Lung (tissue), 12 donors: Measurements from ENCODE around the gene RASD1. TPM values are rescaled to one million over a fixed set of nuclear protein-coding genes. Genes with fewer than 3 reads are reported as not detected.

Experiments used
- ATAC-seq: fragments of 200-7000 bp; cut with Tn5 transposase; one replicate; pipeline ENCODE4 v1.9.1; 2020; ENCODE audit warnings: moderate number of reproducible peaks; ENCODE audit not compliant: insufficient read depth, low FRiP score
- DNase-seq, 3 donors: peaks; one replicate each; pipeline ENCODE4 v3.0.0-alpha.2; 2013 to 2017
- H3K27ac ChIP-seq, 2 donors: one replicate each; pipeline ENCODE4 v1.5.1; 2013; ENCODE audit warnings: mild to moderate bottlenecking in 2 of 2, moderate library complexity in 2 of 2, control low read depth in 1 of 2, inconsistent platforms in 1 of 2, low read depth in 1 of 2, low read length in 1 of 2
- H3K27me3 ChIP-seq, 3 donors: one replicate each; pipeline ENCODE4 v1.5.1; 2013; ENCODE audit warnings: low read length in 2 of 3; ENCODE audit not compliant: control insufficient read depth in 3 of 3, insufficient read depth in 3 of 3
- H3K36me3 ChIP-seq, 4 donors: one replicate each; pipeline ENCODE4 v1.5.1; 2013; ENCODE audit warnings: low read length in 4 of 4, mild to moderate bottlenecking in 1 of 4, moderate library complexity in 1 of 4; ENCODE audit not compliant: control insufficient read depth in 4 of 4, insufficient read depth in 4 of 4
- H3K4me1 ChIP-seq, 5 donors: one replicate each; pipeline ENCODE4 v1.5.1; 2013; ENCODE audit warnings: low read length in 5 of 5, mild to moderate bottlenecking in 2 of 5, moderate library complexity in 1 of 5; ENCODE audit not compliant: control insufficient read depth in 5 of 5, insufficient read depth in 5 of 5
- H3K4me3 ChIP-seq: one replicate; pipeline ENCODE4 v1.5.1; 2013; ENCODE audit warnings: mild to moderate bottlenecking, control low read depth, moderate library complexity
- H3K9ac ChIP-seq, 2 donors: one replicate each; pipeline ENCODE4 v1.5.1; 2013; ENCODE audit warnings: low read length in 2 of 2, control low read depth in 1 of 2; ENCODE audit not compliant: insufficient read depth in 1 of 2
- H3K9me3 ChIP-seq, 4 donors: one replicate each; pipeline ENCODE4 v1.5.1; 2013; ENCODE audit warnings: low read length in 3 of 4, mild to moderate bottlenecking in 1 of 4, moderate library complexity in 1 of 4; ENCODE audit not compliant: control insufficient read depth in 4 of 4, insufficient read depth in 3 of 4
- WGBS, 2 donors: extraction: QIAGEN DNeasy Blood & Tissue Kit; methylation state at CpG; one replicate each; pipeline ENCODE4 v1.1.7; 2013; 5-methylcytosine and 5-hydroxymethylcytosine counted together
- polyA plus RNA-seq, 2 donors: library from polyadenylated mRNA; stranded (reverse); fragments of 200-250 nt; gene quantifications; one replicate each; pipeline ENCODE4 v1.2.1, GENCODE V29; 2013
- total RNA-seq, 2 donors: library from RNA; depleted of rRNA in 1 of 2; stranded (reverse); fragments of >200 nt in 1 of 2; gene quantifications; one replicate each; pipeline ENCODE4 v1.2.1, GENCODE V29; 2014 to 2021
- TF ChIP-seq, protein P1 (sequence below): IDR thresholded peaks from 2 replicates; pipeline ENCODE4 v1.5.1; 2012; ENCODE audit warnings: mild to moderate bottlenecking; ENCODE audit errors: control extremely low read depth, extremely low read depth
- donor health status: control.
- donor health status: control.
- donor health status: Bipolar disorder and iron deficiency.
- donor health status: healthy.
- donor health status: DM: yes; HTN: yes; CAD: no.

The RASD1 gene
- total and polyA plus RNA-seq, 4 donors: 3.8 to 53.8 (median 12.4) TPM

DNA sequence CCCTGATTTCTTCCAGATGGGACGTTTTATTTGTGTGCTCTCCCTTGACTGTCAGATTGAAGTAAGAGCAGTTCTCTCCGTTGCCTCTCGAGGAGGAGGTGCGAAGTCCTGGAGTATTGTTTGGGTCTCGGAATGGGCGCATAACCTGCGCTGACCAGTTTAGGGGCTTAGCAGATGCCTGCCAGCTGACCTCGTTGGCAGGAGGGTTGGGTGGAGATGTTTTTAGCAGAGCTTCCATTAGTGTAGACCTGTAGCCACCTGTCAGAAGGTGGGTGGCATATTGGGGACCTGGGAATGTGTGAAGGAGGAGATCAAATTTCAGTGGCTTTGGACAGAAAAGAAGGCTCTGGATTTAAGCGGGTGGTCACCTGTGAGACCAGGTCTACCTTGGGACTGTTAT, 3.6 kb downstream of the RASD1 start:
- TF ChIP-seq, protein P1, sequence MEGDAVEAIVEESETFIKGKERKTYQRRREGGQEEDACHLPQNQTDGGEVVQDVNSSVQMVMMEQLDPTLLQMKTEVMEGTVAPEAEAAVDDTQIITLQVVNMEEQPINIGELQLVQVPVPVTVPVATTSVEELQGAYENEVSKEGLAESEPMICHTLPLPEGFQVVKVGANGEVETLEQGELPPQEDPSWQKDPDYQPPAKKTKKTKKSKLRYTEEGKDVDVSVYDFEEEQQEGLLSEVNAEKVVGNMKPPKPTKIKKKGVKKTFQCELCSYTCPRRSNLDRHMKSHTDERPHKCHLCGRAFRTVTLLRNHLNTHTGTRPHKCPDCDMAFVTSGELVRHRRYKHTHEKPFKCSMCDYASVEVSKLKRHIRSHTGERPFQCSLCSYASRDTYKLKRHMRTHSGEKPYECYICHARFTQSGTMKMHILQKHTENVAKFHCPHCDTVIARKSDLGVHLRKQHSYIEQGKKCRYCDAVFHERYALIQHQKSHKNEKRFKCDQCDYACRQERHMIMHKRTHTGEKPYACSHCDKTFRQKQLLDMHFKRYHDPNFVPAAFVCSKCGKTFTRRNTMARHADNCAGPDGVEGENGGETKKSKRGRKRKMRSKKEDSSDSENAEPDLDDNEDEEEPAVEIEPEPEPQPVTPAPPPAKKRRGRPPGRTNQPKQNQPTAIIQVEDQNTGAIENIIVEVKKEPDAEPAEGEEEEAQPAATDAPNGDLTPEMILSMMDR: no peak
- no peak for DNase-seq

DNA sequence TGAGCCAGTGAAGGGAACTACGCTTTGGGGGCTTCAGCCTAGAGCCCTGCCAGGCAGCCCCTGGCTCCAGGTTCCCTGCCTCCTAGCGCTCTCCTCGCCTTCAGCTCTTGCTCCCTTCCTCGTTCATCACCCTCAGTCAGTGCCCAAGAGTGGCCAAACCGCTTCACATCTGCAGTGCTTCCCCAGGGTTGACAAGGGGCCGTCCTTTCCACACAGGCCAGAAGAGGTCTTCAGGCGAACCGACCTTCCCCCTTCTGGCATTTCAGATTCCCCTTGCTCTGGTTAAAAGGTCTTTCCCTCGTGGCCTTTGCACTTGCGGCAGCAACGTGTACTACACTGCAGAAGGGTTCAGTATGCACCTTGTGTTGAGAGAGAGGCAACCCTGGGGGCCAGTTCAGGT, 4.1 kb downstream of the RASD1 start:
- DNase-seq: no peak
- Histone ChIP-seq H3K4me1 (peaks cover 0 to 9% (median 0%) of the 10 kb centered on the region in 5 donors), H3K36me3 (peaks cover 13 to 27% (median 14%) of the 10 kb centered on the region in 4 donors), H3K9me3 (no peaks in the 10 kb centered on the region), H3K4me3 (no peak overlapping the region), H3K9ac (no peak overlapping the region), H3K27me3 (peaks cover 0 to 6% (median 0%) of the 10 kb centered on the region in 3 donors), H3K27ac (no peak overlapping the region)
- no peak for ATAC-seq
- TF ChIP-seq, protein P1: no peak
- WGBS, 2 donors: 89 to 92% methylated on average over 11 of the region's 11 CpGs

More for the DNA sequence above, 3.6 kb downstream of the RASD1 start:
- no peak overlapping the region for H3K9ac ChIP-seq
- no peak overlapping the region for H3K4me3 ChIP-seq
- ATAC-seq: no peak
- H3K27ac ChIP-seq: no peak overlapping the region
- H3K27me3 ChIP-seq: peaks cover 0 to 6% (median 0%) of the 10 kb centered on the region in 3 donors
- H3K36me3 ChIP-seq: peaks cover 11 to 27% (median 13%) of the 10 kb centered on the region in 4 donors
- WGBS, 2 donors: 92 to 95% methylated on average over 9 of the region's 9 CpGs
- H3K9me3 ChIP-seq: no peaks in the 10 kb centered on the region
- H3K4me1 ChIP-seq: peaks cover 0 to 9% (median 0%) of the 10 kb centered on the region in 5 donors

DNA sequence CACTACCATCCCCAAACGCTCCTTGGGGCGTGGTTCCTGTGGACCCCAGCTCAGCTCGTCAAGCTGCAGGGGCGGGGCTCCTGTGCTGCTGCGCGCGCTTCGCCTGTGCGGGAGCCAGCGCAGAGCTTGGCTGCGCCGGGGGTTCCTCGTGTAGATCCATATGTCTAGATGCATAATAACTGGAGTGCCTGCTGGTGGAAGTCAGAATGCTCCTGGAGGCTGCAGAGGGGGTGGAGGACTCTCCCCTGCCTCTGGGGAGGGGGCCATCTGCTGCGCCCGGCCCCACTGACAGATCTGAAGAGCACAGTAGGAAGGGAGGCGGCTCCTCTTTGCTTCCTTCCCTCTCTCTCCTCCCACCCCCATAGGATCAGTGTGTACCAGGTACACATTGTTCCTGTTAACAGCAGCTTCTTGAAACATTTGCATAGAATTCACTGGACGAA, 4.6 kb downstream of the RASD1 start:
- ATAC-seq: no peak
- TF ChIP-seq, protein P1: no peak
- WGBS, 2 donors: 88 to 94% methylated on average over 17 of the region's 17 CpGs

DNA sequence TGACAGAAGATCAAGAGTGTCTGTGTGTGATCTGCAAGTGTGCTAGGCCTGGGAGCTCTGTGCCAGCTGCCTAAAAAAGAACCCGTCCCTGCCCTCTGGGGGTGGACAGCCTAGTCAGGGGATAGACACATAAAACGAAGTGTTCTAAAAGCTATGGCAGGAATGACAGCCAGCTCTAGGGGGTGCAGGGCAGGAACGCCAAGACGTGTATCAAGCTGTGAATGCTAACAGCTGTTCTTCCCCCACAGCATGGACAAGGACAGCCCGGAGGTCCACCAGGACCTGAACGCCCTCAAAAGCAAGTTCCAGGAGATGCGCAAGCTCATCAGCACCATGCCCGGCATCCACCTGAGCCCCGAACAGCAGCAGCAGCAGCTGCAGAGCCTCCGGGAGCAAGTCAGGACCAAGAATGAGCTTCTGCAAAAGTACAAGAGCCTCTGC, 5.1 kb downstream of the RASD1 start:
- H3K9ac ChIP-seq: no peak overlapping the region
- H3K27me3 ChIP-seq: peaks cover 0 to 6% (median 0%) of the 10 kb centered on the region in 3 donors
- no peak overlapping the region for H3K4me3 ChIP-seq
- peaks cover 0 to 9% (median 0%) of the 10 kb centered on the region in 5 donors for H3K4me1 ChIP-seq
- no peak overlapping the region for H3K27ac ChIP-seq
- 87 to 89% methylated on average over 10 of the region's 10 CpGs for WGBS, 2 donors
- TF ChIP-seq, protein P1: no peak
- no peaks in the 10 kb centered on the region for H3K9me3 ChIP-seq
- ATAC-seq (no peak), DNase-seq (no peak)
- peaks cover 13 to 27% (median 14%) of the 10 kb centered on the region in 4 donors for H3K36me3 ChIP-seq

More for the DNA sequence above, 4.6 kb downstream of the RASD1 start:
- Histone ChIP-seq H3K27ac (no peak overlapping the region), H3K4me1 (peaks cover 0 to 9% (median 0%) of the 10 kb centered on the region in 5 donors), H3K9me3 (no peaks in the 10 kb centered on the region), H3K4me3 (no peak overlapping the region), H3K9ac (no peak overlapping the region), H3K36me3 (peaks cover 13 to 27% (median 14%) of the 10 kb centered on the region in 4 donors), H3K27me3 (peaks cover 0 to 6% (median 0%) of the 10 kb centered on the region in 3 donors)
- no peak for DNase-seq
